Measurements from ENCODE around the gene LARGE1.

Gene LARGE1

GRCh38 chr22:33227791-33228190 lies 692.5 kb downstream of the LARGE1 start:
- no peak for DNase-seq (ENCODE audit: low read depth)

- DNase-seq (ENCODE audit: low read depth): no peak
These were observed 695.4 kb downstream of the LARGE1 start for GRCh38 chr22:33224841-33225240.
